ENCODE data around the gene TDRD5. TPM values are rescaled to one million over a fixed set of nuclear protein-coding genes. Genes with fewer than 3 reads are reported as not detected.
"Not testable (repeated sequence)": the region's sequence is repeated elsewhere in the genome, so short reads cannot be mapped to it uniquely, and the experiment has no call there.

Gene TDRD5
- total RNA-seq, 4 donors from 2014 or later = 0.64 to 1.8 TPM; not detected in 2

GRCh38 chr1:179677882-179678281 lies 86.2 kb downstream of the TDRD5 start:
- intact Hi-C loops (cut with DNase I; ENCODE audit: low total_unique reads) = no loop called here
- TF ChIP-seq POLR2AphosphoS5 (IDR thresholded peaks at IDR 0.05) (no peak), POLR2A (IDR thresholded peaks at IDR 0.05) (no peak), EP300 (IDR thresholded peaks at IDR 0.05; ENCODE audit: low read depth) (no peak)
- TF ChIP-seq, protein P1, sequence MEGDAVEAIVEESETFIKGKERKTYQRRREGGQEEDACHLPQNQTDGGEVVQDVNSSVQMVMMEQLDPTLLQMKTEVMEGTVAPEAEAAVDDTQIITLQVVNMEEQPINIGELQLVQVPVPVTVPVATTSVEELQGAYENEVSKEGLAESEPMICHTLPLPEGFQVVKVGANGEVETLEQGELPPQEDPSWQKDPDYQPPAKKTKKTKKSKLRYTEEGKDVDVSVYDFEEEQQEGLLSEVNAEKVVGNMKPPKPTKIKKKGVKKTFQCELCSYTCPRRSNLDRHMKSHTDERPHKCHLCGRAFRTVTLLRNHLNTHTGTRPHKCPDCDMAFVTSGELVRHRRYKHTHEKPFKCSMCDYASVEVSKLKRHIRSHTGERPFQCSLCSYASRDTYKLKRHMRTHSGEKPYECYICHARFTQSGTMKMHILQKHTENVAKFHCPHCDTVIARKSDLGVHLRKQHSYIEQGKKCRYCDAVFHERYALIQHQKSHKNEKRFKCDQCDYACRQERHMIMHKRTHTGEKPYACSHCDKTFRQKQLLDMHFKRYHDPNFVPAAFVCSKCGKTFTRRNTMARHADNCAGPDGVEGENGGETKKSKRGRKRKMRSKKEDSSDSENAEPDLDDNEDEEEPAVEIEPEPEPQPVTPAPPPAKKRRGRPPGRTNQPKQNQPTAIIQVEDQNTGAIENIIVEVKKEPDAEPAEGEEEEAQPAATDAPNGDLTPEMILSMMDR (IDR thresholded peaks at IDR 0.05) = no peak

GRCh38 chr1:179694530-179694929 lies 102.9 kb downstream of the TDRD5 start:
- in situ Hi-C loops (cut with MboI; ENCODE audit: low pct_ligation_motif_present in 1 of 4, low pct_unique_long_range_greater_than_20kb in 1 of 4, low sequenced_read_pairs in 3 of 4); H3K9me3 ChIP-seq; H3K4me1 ChIP-seq; H3K27me3 ChIP-seq; H3K36me3 ChIP-seq; H3K4me3 ChIP-seq; intact Hi-C loops (cut with DNase I; ENCODE audit: low total_unique reads); H3K27ac ChIP-seq; DNase-seq: not testable (repeated sequence)
- WGBS, 2 donors (ENCODE audit: low coverage in 1 of 2) = 49% methylated on average over 5 of the region's 6 CpGs; no CpG with 5 or more reads in 1 of the 2 donors

More at GRCh38 chr1:179677882-179678281, 86.2 kb downstream of the TDRD5 start:
- no peaks in the 10 kb centered on the region for H3K27me3 ChIP-seq
- H3K4me1 ChIP-seq = no peaks in the 10 kb centered on the region
- no peak overlapping the region for H3K27ac ChIP-seq
- in situ Hi-C loops (cut with MboI; ENCODE audit: low pct_ligation_motif_present in 1 of 4, low pct_unique_long_range_greater_than_20kb in 1 of 4, low sequenced_read_pairs in 3 of 4) = no loop called here
- no peaks in the 10 kb centered on the region for H3K36me3 ChIP-seq
- no peak for DNase-seq
- H3K9me3 ChIP-seq = no peaks in the 10 kb centered on the region
- 80% methylated on average over 6 of the region's 6 CpGs; no CpG with 5 or more reads in 1 of the 2 donors for WGBS, 2 donors (ENCODE audit: low coverage in 1 of 2)
- H3K4me3 ChIP-seq = no peak overlapping the region

GRCh38 chr1:179702946-179703539 lies 111.4 kb downstream of the TDRD5 start:
- H3K36me3 ChIP-seq = no peaks in the 10 kb centered on the region
- no peaks in the 10 kb centered on the region for H3K9me3 ChIP-seq
- H3K4me1 ChIP-seq = no peaks in the 10 kb centered on the region
- intact Hi-C loops (cut with DNase I; ENCODE audit: low total_unique reads) (no loop called here), in situ Hi-C loops (cut with MboI; ENCODE audit: low pct_ligation_motif_present in 1 of 4, low pct_unique_long_range_greater_than_20kb in 1 of 4, low sequenced_read_pairs in 3 of 4) (no loop called here)
- DNase-seq = no peak
- 62 to 75% methylated on average over 3 to 5 of the region's 5 CpGs for WGBS, 2 donors (ENCODE audit: low coverage in 1 of 2)
- TF ChIP-seq, protein P1 (IDR thresholded peaks at IDR 0.05) = no peak
- TF ChIP-seq EP300 (IDR thresholded peaks at IDR 0.05; ENCODE audit: low read depth) (no peak), POLR2A (IDR thresholded peaks at IDR 0.05) (no peak), POLR2AphosphoS5 (IDR thresholded peaks at IDR 0.05) (no peak)
- H3K27ac ChIP-seq = no peak overlapping the region
- H3K4me3 ChIP-seq = no peak overlapping the region
- no peaks in the 10 kb centered on the region for H3K27me3 ChIP-seq

DNA sequence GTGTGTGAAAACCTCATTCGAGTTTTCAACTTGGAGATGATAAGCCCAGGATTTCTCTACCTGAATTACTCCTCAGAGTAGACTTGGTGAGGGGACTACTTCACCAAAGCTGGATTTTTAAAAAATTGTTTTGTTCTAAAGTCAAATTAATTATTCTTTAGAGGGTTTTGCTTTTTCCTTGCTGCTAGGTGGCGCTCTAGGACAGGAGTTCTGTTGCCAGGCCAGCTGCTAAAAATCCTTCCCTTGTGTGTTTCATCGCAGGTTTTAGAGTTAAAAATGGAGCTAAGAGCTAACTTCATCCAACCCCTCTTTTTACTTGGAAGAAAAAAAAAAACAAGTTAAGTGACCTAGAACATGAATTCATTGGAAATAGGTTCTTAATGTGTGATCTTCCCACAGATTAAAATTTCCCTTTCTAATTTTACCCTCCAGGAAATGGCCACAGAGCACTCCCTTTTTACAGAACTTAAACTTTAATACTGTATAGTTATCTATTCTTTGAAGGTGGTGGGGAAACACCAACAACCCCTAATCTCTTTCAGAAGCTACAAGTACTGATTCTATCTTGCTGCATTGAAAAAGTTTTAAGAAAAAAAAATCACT lies 114.8 kb downstream of the TDRD5 start:
- Histone ChIP-seq H3K36me3 (no peaks in the 10 kb centered on the region), H3K27ac (no peak overlapping the region), H3K27me3 (no peaks in the 10 kb centered on the region), H3K4me3 (no peak overlapping the region), H3K9me3 (no peaks in the 10 kb centered on the region), H3K4me1 (peaks cover 0 to 4% (median 0%) of the 10 kb centered on the region in 4 donors)
- intact Hi-C loops (cut with DNase I; ENCODE audit: low total_unique reads) = no loop called here
- no peak for TF ChIP-seq EP300 (IDR thresholded peaks at IDR 0.05; ENCODE audit: low read depth)
- TF ChIP-seq POLR2AphosphoS5 (IDR thresholded peaks at IDR 0.05) = no peak
- TF ChIP-seq POLR2A (IDR thresholded peaks at IDR 0.05) = no peak
- TF ChIP-seq, protein P1 (IDR thresholded peaks at IDR 0.05) = peak; percentile 63 to 70 (median 67)
- 0 to 2% methylated on average over 3 of the region's 3 CpGs for WGBS, 2 donors (ENCODE audit: low coverage in 1 of 2)
- in situ Hi-C loops (cut with MboI; ENCODE audit: low pct_ligation_motif_present in 1 of 4, low pct_unique_long_range_greater_than_20kb in 1 of 4, low sequenced_read_pairs in 3 of 4) = loop anchor here in 1 of 4 donors (5.0 kb wide), 1 partner anchor 106 kb away; no protein-coding TSS in a partner anchor
- DNase-seq = peak; percentile 49

All from transverse colon (tissue), 4 donors.